GM21526 (cell line): ENCODE results near the gene MCUR1.
"Not testable (repeated sequence)": the region's sequence is repeated elsewhere in the genome, so short reads cannot be mapped to it uniquely, and the experiment has no call there.

Experiments
- ATAC-seq: cut with Tn5 transposase; IDR thresholded peaks from one replicate; pipeline ENCODE4 v1.9.1; 2021; ENCODE audit warnings: moderate library complexity; ENCODE audit not compliant: unreplicated experiment, low FRiP score

MCUR1 gene

GRCh38 chr6:13787137-13787536, 27.2 kb downstream of the MCUR1 start:
- no peak for ATAC-seq

DNA sequence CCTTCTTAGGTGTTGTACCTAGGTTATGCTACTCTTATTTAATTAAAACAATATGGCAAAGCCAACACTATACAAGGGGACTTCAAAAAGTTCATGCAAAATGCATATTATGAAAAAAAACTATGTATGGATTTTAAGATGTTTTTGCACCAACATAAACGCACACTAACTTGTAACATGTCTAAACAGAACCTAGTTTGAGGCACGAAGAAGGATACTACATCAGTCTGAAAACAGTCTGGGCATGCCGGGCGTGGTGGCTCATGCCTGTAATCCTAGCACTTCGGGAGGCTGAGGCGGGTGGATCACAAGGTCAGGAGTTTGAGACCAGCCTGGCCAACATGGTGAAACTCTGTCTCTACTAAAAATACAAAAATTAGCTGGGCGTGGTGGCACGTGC, 34.2 kb downstream of the MCUR1 start:
- ATAC-seq: not testable (repeated sequence)

- no peak for ATAC-seq
Measured at GRCh38 chr6:13778028-13778427, 36.3 kb downstream of the MCUR1 start.

DNA sequence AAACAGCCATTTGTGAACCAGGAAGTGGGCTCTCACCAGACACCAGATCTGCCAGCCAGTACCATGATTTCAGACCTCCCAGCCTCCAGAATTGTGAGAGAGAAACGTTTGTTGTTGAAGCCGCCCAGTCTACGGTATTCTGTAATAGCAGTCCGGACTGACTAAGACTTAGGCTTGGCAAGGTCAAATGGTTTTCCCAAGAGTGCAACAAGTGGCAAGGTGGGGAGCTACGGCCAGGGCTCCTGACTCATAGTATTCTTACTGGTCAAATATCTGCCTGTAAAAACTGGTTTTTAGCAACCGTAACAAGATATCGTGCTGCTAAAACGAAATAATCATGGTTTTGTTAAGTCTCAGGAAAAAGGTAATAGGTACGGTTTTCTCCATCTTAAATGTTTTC, 37.8 kb downstream of the MCUR1 start:
- ATAC-seq: no peak

GRCh38 chr6:13775466-13775865, 38.9 kb downstream of the MCUR1 start:
- ATAC-seq: not testable (repeated sequence)

- ATAC-seq: not testable (repeated sequence)
Measured at GRCh38 chr6:13772358-13773030, 41.9 kb downstream of the MCUR1 start.

DNA sequence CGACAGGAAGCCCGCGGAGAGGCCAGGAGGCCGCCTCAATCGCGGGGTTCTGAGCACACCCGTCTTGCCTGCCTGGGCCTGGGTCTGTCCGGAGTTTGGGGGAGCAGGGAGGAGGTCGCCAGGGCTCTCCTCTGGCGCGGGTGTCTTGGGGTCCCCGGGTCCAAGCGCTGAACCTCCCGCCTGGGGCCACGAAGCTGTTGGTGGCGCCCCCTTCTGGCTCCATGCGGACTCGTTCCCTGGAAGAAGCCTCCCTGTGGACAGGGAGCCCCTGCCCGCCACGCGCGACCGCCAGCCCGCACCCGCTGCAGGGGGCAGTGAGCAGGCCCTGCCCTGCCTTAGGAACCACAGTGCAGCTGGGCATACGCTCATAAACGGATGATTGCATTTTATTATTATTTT, 44.7 kb downstream of the MCUR1 start:
- no peak for ATAC-seq

GRCh38 chr6:13769034-13769654, 45.2 kb downstream of the MCUR1 start:
- no peak for ATAC-seq

DNA sequence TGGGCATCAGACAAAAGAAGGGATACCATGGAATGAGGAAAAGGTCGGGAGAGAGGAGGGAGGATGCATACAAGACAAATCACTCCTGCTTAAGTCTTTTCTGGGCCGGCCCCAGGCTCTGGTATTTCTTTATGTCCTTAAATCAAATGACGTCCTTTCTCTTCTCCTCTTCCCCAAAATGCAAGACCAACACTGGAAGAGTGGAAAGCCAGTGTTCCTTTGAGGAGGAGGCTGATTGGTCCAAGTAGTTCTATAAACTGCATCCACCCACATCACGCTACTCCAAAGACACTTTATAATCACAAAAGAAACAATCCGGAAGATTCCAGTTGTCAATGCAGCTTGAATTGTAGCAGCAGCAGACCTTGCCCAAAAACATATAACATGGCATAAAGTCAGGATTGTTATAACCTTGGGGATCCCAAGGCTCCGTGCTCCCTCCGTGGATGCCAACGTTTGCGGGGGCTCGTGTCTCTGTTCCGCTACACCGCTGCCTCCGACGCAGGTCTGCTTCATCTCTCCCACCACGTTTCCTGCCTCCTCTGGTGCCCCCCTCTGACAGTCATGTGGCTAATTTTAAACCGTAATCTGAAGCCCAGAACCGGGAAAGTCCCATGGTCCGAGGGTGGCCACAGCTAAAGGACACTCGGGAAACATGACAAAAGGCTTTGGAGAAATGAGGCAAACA, 47.1 kb downstream of the MCUR1 start:
- no peak for ATAC-seq

GRCh38 chr6:13766201-13766634, 48.1 kb downstream of the MCUR1 start:
- no peak for ATAC-seq

DNA sequence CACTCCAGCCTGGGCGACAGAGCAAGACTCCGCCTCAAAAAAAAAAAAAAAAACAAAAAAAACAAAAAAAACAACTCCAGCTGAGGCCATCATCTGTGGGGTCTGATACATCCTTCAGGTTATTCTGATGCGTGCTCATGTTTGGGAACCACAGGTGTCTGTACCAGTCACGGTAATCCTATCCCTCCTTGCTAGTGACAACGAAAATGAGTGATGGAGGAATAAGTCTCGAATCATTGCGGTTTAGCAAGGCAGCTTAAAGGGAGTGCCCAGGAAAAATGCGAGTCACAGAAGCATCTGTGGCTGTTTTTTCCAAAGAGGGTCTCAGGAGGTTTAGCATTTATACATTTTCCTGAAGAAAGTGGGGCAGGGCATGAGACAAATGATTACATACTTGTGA, 48.8 kb downstream of the MCUR1 start:
- no peak for ATAC-seq

GRCh38 chr6:13764996-13765395, 49.4 kb downstream of the MCUR1 start:
- no peak for ATAC-seq

DNA sequence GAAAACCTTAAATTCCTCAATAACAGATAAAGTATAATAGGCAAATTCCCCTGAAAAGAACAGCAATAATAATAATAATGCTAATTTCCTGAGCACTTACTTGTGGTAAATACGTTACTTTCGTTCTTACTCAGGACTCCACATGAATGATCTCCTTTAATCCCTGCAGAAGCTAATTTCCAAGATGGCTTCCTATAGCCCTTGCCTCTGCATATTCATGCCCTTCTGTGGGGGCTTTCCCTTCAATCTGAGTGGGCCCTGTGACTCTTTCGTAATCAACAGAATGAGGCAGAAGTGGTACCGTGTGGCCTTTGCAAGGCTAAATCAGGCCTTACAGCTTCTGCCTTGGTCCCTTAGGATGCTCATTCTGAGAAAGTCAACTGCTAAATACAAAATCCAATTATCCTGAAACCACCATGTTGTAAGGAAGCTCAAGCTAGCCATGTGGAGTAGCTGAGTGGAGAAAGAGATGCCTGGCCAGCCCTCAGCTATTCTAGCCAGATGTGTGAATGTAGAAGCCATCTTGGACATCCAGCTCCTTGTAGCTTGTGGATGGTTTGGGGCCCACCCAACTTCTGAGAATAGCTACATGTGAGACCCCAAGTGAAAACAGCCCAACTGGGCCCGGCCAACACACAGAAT, 50.5 kb downstream of the MCUR1 start:
- no peak for ATAC-seq

DNA sequence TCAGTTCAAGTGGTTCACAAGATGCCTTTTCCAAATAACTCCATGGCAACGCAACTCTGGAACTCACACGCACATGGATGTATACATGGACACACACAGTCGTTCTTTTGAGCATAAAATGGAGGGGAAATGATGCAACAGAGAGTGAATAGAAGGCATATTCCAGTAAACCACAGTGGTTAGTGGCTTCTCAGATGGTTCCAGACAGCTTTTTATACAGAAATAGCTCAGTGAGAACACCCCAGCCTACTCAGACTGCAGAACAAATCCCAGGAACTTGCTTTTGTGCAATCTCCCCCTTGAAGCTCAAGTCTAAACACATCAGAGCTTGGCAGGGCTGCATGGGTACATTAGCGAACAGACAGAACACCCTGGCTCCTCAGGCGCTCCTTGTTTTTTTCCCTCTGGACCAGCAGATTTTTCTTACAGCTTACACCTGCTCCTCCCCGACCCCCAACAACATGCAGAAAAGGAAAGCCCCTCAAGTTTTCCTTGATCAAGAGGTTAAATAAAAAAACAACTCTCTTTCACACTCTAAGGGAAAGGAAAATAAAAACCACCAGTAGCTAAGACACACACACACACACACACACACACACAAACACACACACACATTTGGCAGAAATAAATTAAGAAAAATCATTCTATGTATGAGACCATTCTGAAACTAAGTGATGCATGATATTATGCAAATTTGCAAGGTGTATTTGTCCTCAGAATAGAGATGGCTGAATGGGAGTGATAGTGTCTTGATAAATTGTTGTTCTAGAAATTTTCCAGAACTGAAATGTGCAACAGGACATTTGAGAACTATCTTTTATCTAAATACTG, 51.5 kb downstream of the MCUR1 start:
- no peak for ATAC-seq

GRCh38 chr6:13761361-13762036, 52.9 kb downstream of the MCUR1 start:
- no peak for ATAC-seq

GRCh38 chr6:13760307-13761304, 53.8 kb downstream of the MCUR1 start:
- no peak for ATAC-seq

- no peak for ATAC-seq
Measured at GRCh38 chr6:13759025-13759424, 55.3 kb downstream of the MCUR1 start.

DNA sequence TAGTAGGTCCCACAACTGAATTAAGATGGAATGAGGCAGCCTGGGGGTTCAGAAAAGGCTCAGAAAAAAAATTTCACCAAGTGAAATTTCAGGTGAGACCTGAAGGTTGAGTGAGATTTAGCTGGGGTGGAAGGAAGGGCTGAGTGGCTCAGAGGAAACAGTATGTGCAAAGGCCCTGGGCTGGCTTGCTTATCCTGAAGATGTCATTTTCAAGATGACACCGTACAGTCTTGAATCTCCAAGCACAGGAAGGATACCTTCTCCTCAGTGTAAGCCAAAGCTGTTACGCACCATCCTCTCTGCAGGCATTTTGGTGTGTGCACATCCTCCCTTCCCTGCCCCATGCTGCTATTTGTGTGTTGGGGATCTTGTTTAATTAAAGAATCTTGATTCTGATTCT, 59.7 kb downstream of the MCUR1 start:
- no peak for ATAC-seq

DNA sequence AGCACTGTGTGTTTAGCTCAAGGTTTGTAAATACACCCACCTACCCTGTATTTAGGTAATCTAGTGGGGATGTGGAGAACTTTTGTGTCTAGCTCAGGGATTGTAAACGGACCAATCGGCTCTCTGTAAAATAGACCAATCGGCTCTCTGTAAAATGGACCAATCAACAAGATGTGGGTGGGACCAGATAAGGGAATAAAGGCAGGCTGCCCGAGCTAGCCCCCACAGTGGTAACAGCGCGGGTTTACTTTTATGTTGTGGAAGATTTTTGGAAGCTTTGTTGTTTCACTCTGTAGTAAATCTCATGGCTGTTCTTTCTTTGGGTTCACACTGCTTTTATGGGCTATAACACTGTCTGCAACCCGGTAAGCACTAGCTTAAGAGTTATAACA, 70.6 kb downstream of the MCUR1 start:
- ATAC-seq: no peak
